GM23338 (cell line): ENCODE measurements around the gene ATP5ME. TPM values are rescaled to one million over a fixed set of nuclear protein-coding genes. Genes with fewer than 3 reads are reported as not detected.

Experiments
- ATAC-seq: fragments of 200-7000 bp; cut with Tn5 transposase; 3 replicates; pipeline ENCODE4 v1.9.1; 2020
- DNase-seq: peaks from one replicate; pipeline ENCODE4 v3.0.0-alpha.2; 2015; ENCODE audit warnings: low spot score
- H2AFZ ChIP-seq: fragments of 200-600 bp; sonication (generic); 2 replicates; pipeline ENCODE4 v1.8.0; 2016; ENCODE audit warnings: antibody characterized with exemption, mild to moderate bottlenecking, moderate library complexity
- H3F3A ChIP-seq: fragments of 200-600 bp; sonication (generic); replicated peaks from 2 replicates; pipeline ENCODE4 v1.8.0; 2017; ENCODE audit warnings: antibody characterized with exemption, mixed run types, low read depth
- H3K27ac ChIP-seq: fragments of 200-600 bp; sonication (generic); 2 replicates; pipeline ENCODE4 v1.6.1; 2016; ENCODE audit warnings: low read depth
- H3K27me3 ChIP-seq: fragments of 200-600 bp; sonication (generic); 2 replicates; pipeline ENCODE4 v1.8.0; 2016; ENCODE audit warnings: mild to moderate bottlenecking, mixed run types, moderate library complexity; ENCODE audit not compliant: insufficient read depth
- H3K36me3 ChIP-seq: fragments of 200-600 bp; sonication (generic); 2 replicates; pipeline ENCODE4 v1.8.0; 2016; ENCODE audit warnings: mild to moderate bottlenecking; ENCODE audit not compliant: insufficient read depth
- H3K4me1 ChIP-seq: fragments of 200-600 bp; sonication (generic); 2 replicates; pipeline ENCODE4 v1.8.0; 2016; ENCODE audit warnings: mild to moderate bottlenecking, moderate library complexity; ENCODE audit not compliant: insufficient read depth
- H3K4me2 ChIP-seq: fragments of 200-600 bp; sonication (generic); 2 replicates; pipeline ENCODE4 v1.7.1; 2017; ENCODE audit warnings: mixed run types
- H3K4me3 ChIP-seq: fragments of 200-600 bp; sonication (generic); 2 replicates; pipeline ENCODE4 v1.6.1; 2016; ENCODE audit warnings: mixed run types
- H3K79me2 ChIP-seq: fragments of 200-600 bp; sonication (generic); replicated peaks from 2 replicates; pipeline ENCODE4 v1.8.0; 2017; ENCODE audit warnings: mild to moderate bottlenecking; ENCODE audit not compliant: insufficient read depth
- H3K9me2 ChIP-seq: fragments of 200-600 bp; sonication (generic); 2 replicates; pipeline ENCODE4 v1.8.0; 2017; ENCODE audit not compliant: insufficient read depth
- H4K20me1 ChIP-seq: fragments of 200-600 bp; sonication (generic); replicated peaks from 2 replicates; pipeline ENCODE4 v1.8.0; 2017; ENCODE audit warnings: mild to moderate bottlenecking; ENCODE audit not compliant: insufficient read depth
- H3K27ac Mint-ChIP-seq: 2 replicates; pipeline ENCODE4 v1.8.0; 2020; ENCODE audit warnings: inconsistent platforms, mild to moderate bottlenecking, moderate library complexity, mixed read lengths
- H3K27me3 Mint-ChIP-seq: 3 replicates; pipeline ENCODE4 v1.8.0; 2022; ENCODE audit warnings: low read depth, mild to moderate bottlenecking, moderate library complexity, mixed read lengths, inconsistent platforms; ENCODE audit not compliant: insufficient read depth, poor library complexity
- H3K36me3 Mint-ChIP-seq: 3 replicates; pipeline ENCODE4 v1.8.0; 2021; ENCODE audit warnings: low read depth, mild to moderate bottlenecking, inconsistent platforms, moderate library complexity, mixed read lengths
- H3K4me1 Mint-ChIP-seq: 3 replicates; pipeline ENCODE4 v1.8.0; 2020; ENCODE audit warnings: mild to moderate bottlenecking, inconsistent platforms, mixed read lengths
- H3K4me3 Mint-ChIP-seq: 3 replicates; pipeline ENCODE4 v1.8.0; 2021; ENCODE audit warnings: moderate library complexity, mild to moderate bottlenecking, inconsistent platforms, mixed read lengths
- H3K9me3 Mint-ChIP-seq: 3 replicates; pipeline ENCODE4 v1.8.0; 2020; ENCODE audit warnings: moderate library complexity, mild to moderate bottlenecking, inconsistent platforms, mixed read lengths
- CREB1 ChIP-seq: fragments of 250-450 bp; sonication (Bioruptor Pico); IDR thresholded peaks from 2 replicates; pipeline ENCODE4 v1.5.0; 2020; ENCODE audit warnings: low read depth, mild to moderate bottlenecking, moderate library complexity
- EZH2phosphoT487 ChIP-seq: fragments of 200-600 bp; sonication (generic); IDR thresholded peaks from one replicate; pipeline ENCODE4 v1.8.1; 2018; ENCODE audit warnings: antibody characterized with exemption; ENCODE audit not compliant: unreplicated experiment
- JUNB ChIP-seq: IDR thresholded peaks from one replicate; pipeline ENCODE4 v1.6.1; 2016; ENCODE audit warnings: antibody characterized with exemption; ENCODE audit not compliant: unreplicated experiment
- NANOG ChIP-seq: IDR thresholded peaks from 2 replicates; pipeline ENCODE4 v1.6.1; 2016; ENCODE audit warnings: antibody characterized with exemption, borderline replicate concordance
- POLR2AphosphoS5 ChIP-seq: IDR thresholded peaks from 2 replicates; pipeline ENCODE4 v1.6.1; 2016; ENCODE audit warnings: antibody characterized with exemption, low read depth
- REST ChIP-seq: IDR thresholded peaks from one replicate; pipeline ENCODE4 v1.6.1; 2018; ENCODE audit warnings: antibody characterized with exemption; ENCODE audit not compliant: unreplicated experiment
- polyA plus RNA-seq: library from polyadenylated mRNA; unstranded; fragments of >200 nt; fragmentation: Nextera tagmentation; extraction: Ambion mirVana; gene quantifications from 2 replicates; pipeline ENCODE4 v1.2.1, GENCODE V29; 2016
- total RNA-seq: library from RNA; depleted of rRNA; stranded (reverse); fragments of >200 nt; shearing (Covaris generic); gene quantifications from 2 replicates; pipeline ENCODE4 v1.2.3, GENCODE V29; 2014
- TF ChIP-seq, protein P1 (sequence below): IDR thresholded peaks from 2 replicates; pipeline ENCODE4 v1.6.1; 2016; ENCODE audit warnings: antibody characterized with exemption
- TF ChIP-seq, protein P2 (sequence below), 2 experiments: fragments of 200-600 bp in 1 of 2; sonication (generic) in 1 of 2; conservative IDR thresholded peaks; 2 replicates each; pipeline versions ENCODE4 v1.5.1 to v1.6.1; 2016 to 2017; ENCODE audit warnings: antibody characterized with exemption in 2 of 2, low read depth in 2 of 2, mild to moderate bottlenecking in 2 of 2, moderate library complexity in 1 of 2

The ATP5ME gene
- total and polyA plus RNA-seq, 2 experiments from 2014 or later = 60.5 to 2,021 TPM

DNA sequence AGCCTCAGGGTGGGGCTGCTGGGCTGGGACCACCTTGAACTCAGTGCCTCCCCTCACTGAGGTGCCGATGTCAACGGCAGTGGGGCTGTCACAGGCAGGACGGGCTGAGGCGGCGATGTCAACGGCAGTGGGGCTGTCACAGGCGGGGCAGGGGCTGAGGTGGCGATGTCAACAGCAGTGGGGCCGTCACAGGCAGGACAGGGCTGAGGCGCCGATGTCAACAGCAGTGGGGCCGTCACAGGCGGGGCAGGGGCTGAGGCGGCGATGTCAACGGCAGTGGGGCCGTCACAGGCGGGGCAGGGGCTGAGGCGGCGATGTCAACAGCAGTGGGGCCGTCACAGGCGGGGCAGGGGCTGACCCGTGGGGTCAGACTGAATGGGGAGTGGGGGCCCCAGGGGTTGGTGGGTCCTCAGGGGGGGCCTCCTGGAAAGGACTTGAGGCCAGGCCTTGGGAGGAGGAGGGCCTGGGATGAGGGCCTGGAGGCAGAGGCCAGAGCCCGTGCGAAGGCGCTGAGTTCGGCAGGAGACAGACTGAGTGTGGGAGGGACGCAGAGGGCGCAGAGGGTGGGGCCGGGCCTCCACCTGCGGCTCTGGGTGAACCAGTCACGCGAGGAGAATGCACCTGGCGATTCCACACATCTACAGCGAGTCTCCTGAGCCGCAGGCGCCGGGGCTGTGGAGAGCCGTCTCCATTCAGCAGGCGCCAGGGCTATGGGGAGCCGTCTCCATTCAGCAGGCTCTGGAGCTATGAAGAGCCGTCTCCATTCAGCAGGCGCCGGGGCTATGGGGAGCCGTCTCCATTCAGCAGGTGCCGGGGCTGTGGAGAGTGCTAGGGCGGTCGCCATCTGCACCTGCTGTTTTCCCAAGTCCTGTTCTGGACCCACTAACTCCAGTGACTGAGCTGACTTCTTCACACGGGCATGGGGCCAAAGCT lies 22.9 kb downstream of the ATP5ME start (continued):
- TF ChIP-seq, protein P1, sequence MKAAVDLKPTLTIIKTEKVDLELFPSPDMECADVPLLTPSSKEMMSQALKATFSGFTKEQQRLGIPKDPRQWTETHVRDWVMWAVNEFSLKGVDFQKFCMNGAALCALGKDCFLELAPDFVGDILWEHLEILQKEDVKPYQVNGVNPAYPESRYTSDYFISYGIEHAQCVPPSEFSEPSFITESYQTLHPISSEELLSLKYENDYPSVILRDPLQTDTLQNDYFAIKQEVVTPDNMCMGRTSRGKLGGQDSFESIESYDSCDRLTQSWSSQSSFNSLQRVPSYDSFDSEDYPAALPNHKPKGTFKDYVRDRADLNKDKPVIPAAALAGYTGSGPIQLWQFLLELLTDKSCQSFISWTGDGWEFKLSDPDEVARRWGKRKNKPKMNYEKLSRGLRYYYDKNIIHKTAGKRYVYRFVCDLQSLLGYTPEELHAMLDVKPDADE = no peak
- TF ChIP-seq CREB1 (CRISPR knock-in tag) = no peak
- TF ChIP-seq, protein P2, sequence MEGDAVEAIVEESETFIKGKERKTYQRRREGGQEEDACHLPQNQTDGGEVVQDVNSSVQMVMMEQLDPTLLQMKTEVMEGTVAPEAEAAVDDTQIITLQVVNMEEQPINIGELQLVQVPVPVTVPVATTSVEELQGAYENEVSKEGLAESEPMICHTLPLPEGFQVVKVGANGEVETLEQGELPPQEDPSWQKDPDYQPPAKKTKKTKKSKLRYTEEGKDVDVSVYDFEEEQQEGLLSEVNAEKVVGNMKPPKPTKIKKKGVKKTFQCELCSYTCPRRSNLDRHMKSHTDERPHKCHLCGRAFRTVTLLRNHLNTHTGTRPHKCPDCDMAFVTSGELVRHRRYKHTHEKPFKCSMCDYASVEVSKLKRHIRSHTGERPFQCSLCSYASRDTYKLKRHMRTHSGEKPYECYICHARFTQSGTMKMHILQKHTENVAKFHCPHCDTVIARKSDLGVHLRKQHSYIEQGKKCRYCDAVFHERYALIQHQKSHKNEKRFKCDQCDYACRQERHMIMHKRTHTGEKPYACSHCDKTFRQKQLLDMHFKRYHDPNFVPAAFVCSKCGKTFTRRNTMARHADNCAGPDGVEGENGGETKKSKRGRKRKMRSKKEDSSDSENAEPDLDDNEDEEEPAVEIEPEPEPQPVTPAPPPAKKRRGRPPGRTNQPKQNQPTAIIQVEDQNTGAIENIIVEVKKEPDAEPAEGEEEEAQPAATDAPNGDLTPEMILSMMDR (conservative IDR thresholded peaks at IDR 0.05; ENCODE audit: low read depth in 2 of 2) = no peak
- no peak for TF ChIP-seq EZH2phosphoT487
- TF ChIP-seq NANOG = no peak
- no peak for TF ChIP-seq POLR2AphosphoS5
- no peak for TF ChIP-seq REST

DNA sequence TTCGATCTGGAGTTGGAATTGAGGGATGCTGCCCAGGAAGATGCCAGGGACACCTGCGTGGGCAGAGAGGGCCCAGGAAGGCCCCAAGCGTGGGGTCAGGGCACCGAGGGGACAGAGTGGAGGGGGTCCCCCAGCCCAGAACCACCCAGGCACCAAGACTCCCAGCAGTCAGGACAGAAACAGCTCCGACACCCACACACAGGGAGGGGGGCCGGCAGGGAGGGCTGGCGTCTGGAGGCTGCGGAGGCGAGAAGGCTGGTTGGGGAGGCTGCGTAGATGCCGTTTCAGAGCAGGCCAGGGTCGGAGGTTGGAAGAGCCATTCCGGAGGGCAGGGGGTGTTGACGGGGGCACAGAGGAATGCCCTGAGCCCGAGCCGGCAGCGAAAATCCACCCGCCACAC lies 23.6 kb downstream of the ATP5ME start:
- Histone ChIP-seq H3K27me3 (0 out of 2 replicates have a peak, but pooled peaks cover 3% of the 10 kb centered on the region), H2AFZ (no peak overlapping the region), H3K27ac (no peak overlapping the region), H3K79me2 (no peaks in the 10 kb centered on the region), H3F3A (no peaks in the 10 kb centered on the region), H3K4me1 (no peaks in the 10 kb centered on the region), H3K4me2 (no peak overlapping the region), H4K20me1 (no peaks in the 10 kb centered on the region), H3K36me3 (no peaks in the 10 kb centered on the region), H3K4me3 (no peak overlapping the region), H3K9me2 (no peaks in the 10 kb centered on the region)
- Mint-ChIP-seq H3K36me3 (no peaks in the 10 kb centered on the region), H3K27me3 (peaks cover 29% of the 10 kb centered on the region), H3K27ac (no peak overlapping the region), H3K4me3 (no peak overlapping the region), H3K4me1 (peaks cover 14% of the 10 kb centered on the region; the same call in 2 of the 3 replicates), H3K9me3 (no peaks in the 10 kb centered on the region)
- no peak for DNase-seq
- TF ChIP-seq EZH2phosphoT487 (no peak), POLR2AphosphoS5 (no peak), JUNB (no peak), REST (no peak)
- no peak for ATAC-seq
